T47D (cell line): ENCODE measurements around the gene LCMT1.

Source experiments
- DNase-seq, 2 experiments: peaks; one replicate each; pipeline versions ENCODE4 v3.0.0 to v3.0.0-alpha.2; 2011 to 2012; ENCODE audit warnings: low read depth in 1 of 2, low spot score in 1 of 2
- JUND ChIP-seq: IDR thresholded peaks from 2 replicates; pipeline ENCODE4 v1.6.1; 2012; ENCODE audit warnings: low read depth
- in situ Hi-C: cut with HindIII; loops from 2 replicates; pipeline ENCODE4 v1.10.0; 2016; ENCODE audit warnings: low sequenced_read_pairs, low pct_unique_long_range_greater_than_20kb

The LCMT1 gene

DNA sequence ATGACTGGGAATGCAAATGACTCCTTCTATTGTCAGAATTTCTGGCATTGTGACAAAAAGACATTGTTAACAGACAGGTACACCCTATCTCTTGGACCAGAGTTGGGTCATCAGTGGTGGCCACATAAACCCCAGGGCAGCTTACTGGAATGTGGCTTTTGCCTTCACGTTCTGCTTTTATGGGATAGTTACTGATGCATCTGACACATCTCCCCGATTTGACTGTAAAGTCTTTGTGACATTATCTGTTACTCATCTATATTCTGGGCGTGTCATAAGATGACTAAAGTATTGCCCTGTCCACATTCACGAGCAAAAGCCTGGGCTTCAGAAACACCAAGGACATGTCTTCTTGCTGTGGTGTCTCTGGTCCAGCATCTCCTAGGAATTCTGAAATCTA is 86.5 kb downstream of the LCMT1 start:
- no peak for TF ChIP-seq JUND
- no peak for DNase-seq
- in situ Hi-C loops: no loop called here

DNA sequence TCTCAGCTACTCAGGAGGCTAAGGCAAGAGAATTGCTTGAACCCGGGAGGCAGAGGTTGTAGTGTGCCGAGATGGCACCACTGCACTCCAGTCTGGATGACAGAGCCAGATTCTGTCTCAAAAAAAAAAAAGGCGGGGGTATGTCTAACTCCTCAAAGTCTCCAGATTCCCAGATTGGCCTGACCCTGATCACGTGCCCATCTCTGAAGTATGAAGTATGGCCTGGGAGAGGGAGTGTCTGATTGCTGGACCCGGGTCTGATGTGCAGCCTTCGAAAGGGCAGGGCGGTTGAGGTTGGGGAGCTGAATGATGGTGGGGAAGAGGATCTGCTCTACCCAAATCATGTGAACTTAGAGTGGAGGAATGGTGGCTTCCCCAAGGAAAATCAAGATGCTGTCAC is 87.9 kb downstream of the LCMT1 start:
- DNase-seq: no peak
- no peak for TF ChIP-seq JUND
- in situ Hi-C loops: no loop called here

DNA sequence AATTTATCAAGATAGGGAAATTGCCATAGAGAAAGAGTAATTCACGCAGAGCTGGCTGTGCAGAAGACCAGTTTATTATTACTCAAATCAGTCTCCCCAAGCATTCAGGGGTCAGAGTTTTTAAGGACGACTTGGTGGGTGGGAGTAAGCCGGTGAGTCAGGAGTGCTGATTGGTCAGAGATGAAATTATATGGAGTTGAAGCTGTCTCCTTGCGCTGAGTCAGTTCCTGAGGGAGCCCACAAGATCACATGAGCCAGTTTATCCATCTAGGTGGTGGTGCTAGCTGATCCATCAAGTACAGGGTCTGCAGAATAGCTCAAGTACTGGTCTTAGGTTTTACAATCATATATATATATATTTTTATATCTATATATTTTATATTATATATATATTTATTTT is 99.2 kb downstream of the LCMT1 start:
- DNase-seq: no peak
- in situ Hi-C loops: no loop called here
- TF ChIP-seq JUND: no peak

DNA sequence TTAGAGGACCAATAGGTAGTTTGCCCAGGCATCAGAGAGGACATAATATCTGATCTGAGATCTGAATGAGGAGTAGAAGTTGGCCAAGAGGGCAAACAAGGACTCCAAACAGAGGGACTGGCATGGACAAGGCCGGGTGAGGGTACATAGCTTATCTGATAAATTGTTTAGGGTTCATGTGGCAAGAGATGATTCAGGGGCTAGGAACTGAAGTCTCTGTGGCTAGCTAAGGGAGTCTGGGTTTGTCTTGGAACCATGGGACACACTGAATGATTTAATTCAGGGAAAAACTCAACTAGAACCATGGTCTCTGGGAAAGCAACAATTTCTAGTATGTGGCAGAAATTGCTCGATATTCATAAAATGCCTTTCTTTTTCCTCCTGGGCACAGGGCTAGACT is 101.1 kb downstream of the LCMT1 start:
- no peak for DNase-seq
- TF ChIP-seq JUND: no peak
- in situ Hi-C loops: no loop called here

DNA sequence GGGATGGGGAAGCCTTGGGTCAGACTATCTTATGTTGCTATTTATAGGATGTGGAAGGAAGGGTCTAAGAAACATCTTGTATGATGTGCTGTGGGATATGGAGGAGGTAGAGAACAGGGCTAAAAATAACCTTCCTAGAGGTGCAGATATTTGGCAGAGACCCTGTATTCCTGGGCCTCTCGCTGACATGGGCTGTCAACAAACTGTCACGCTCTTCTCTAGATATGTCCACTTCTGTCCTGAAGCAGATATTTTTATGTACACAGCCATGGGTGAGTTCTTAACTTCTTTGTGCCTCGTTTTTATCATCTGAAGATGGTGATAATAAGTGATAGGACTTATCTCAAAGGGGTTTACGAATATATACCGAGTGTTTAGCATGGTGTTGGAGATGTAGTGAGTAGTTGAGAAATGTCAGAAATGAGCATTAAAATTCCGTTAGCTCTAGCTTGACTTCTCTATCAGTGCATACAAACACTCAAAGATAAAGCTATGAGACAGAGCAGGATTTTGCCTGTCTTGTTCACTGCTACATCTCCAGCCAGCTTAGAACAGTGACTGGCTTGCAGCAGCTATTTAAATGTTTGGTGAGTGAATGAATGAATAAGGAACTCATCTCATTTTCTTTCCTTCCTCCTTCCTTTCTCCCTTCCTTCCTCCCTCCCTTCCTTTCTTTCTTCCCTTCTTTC is 102.3 kb downstream of the LCMT1 start:
- TF ChIP-seq JUND: no peak
- in situ Hi-C loops: no loop called here
- no peak for DNase-seq

DNA sequence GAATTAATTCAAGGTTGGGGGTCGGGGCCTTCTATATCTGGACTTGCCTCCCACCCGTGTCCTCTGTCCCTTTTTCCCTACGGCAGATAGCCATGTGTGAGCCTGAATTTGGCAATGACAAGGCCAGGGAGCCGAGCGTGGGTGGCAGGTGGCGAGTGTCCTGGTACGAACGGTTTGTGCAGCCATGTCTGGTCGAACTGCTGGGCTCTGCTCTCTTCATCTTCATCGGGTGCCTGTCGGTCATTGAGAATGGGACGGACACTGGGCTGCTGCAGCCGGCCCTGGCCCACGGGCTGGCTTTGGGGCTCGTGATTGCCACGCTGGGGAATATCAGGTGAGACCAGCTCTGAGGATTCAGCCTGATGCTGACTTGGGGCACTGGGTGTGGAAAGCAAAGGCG is 105.6 kb downstream of the LCMT1 start:
- no peak for TF ChIP-seq JUND
- in situ Hi-C loops: no loop called here
- no peak for DNase-seq

DNA sequence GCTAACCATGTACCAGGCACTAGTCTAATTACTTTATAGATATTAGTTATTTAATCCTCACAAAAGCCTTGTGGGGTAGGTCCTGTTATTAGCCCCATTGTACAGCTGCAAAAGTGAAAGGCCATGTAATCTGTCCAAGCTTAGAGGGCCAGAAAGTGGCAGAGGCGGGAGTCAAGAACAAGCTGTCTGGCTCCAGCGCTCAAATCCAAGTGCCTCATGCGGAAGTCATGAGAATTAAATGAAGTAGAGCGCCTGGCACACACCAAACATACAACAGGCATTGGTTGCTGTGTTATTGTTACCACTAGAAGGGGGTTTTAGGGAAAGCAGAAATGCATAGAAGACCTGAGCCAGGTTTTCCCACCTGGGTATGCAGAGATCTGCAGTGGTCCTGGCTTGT is 106.4 kb downstream of the LCMT1 start:
- no peak for DNase-seq
- no peak for TF ChIP-seq JUND
- in situ Hi-C loops: no loop called here

DNA sequence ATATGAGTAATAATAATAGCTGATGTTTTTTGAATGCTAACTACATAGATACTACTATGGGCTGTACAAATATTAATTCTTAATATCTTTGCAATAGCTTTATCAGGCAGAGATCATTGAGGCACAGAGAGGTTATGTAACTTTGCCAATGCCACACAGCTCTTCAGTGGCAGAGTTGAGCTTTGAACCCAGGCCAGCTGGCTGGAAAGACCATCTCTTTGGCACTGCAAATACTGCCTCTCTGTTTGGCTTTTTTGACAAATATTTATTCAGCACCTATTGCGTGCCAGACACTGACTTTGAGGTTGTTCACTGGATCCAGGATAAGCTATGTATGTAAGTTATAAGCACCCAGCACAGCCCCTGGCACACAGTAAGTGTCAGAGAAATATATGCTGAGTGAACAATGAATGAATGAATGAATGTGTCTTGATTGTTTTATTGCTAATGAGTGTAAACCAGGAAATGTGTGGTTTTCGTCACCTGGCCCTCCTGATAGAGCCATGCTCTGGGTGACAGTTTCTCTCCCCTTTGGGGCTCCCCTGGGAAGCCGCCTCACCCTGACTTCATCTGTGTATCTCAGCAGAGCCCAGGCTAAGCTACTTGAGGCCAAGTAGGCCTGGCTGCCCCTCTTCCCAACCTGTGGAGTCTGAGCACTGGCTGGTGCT is 107.7 kb downstream of the LCMT1 start:
- in situ Hi-C loops: no loop called here
- DNase-seq: peak in 1 of 2 experiments; percentile 64
- TF ChIP-seq JUND: no peak

DNA sequence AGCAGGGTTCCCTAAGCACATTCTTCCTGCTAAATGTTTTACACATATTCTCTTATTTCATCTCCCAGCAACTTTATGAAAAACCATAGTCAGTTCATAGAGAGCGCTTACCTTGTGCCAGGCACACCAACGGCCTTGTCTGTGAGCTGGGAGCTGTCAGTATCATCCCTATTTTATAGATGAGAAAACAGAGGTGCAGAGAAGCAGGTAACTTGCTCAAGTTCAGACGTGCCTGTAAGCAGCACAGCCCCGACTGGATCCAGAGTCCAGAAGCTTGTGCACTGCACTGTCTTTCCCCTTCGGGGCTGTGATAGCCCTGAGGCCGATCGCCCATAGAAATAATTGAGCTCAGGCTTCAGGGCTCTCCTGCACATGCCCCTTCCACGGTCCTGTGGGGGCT is 111.4 kb downstream of the LCMT1 start:
- TF ChIP-seq JUND: no peak
- no peak for DNase-seq
- in situ Hi-C loops: no loop called here

DNA sequence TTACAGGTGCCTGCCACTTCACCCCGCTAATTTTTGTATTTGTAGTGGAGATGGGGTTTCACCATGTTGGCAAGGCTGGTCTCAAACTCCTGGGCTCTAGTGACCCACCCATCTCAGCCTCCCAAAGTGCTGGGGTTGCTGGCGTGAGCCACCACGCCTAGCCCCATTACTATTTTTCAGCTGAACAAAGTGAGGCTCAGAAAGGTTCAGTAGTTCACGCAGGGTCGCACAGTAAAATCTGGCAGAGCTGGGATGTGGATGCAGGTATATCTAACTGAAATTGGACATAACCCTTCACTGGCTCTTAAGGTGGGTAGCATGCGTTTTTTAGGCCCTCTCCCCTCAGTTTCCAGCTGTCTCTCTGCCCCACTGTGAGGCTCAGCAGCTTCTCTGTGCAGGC is 112.4 kb downstream of the LCMT1 start:
- in situ Hi-C loops: no loop called here
- no peak for TF ChIP-seq JUND
- no peak for DNase-seq

DNA sequence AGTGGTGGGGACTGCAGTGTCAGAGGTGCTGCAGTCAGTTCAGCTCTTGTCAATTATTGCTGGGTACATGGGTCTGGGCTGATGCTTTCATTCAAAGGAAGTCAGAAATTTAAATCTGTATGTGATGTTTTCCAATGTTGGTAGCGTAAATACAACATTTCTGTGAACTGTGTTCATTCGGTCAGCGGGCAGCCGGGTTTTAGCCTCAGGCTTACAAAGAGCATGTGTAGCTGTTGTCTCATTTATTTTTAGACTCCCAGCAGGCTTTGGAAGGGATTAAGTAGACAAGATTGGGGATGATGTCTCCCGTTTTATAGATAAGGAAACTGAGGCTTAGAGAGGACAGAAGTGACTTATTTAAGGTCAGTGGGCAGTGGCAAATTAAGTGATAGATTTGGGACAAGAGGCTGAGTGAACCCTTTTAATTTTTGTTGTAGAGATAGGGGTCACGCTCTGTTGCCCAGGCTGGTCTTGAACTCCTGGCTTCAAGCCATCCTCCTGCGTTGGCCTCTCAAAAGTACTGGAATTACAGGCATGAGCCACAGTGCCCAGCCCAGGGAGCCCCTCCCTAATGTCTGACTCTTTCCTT is 113.3 kb downstream of the LCMT1 start:
- in situ Hi-C loops: no loop called here

More for the DNA sequence above, 113.3 kb downstream of the LCMT1 start:
- DNase-seq: no peak
- TF ChIP-seq JUND: no peak
